Mucosa of descending colon (tissue), 3 donors: Measurements from ENCODE around the gene QKI. TPM values are rescaled to one million over a fixed set of nuclear protein-coding genes. Genes with fewer than 3 reads are reported as not detected.
"Not testable (repeated sequence)": the region's sequence is repeated elsewhere in the genome, so short reads cannot be mapped to it uniquely, and the experiment has no call there.

ENCODE experiments used
- ATAC-seq: fragments of 200-7000 bp; cut with Tn5 transposase; one replicate; pipeline ENCODE4 v1.9.1; 2020; ENCODE audit warnings: mild to moderate bottlenecking, moderate library complexity
- DNase-seq, 3 donors: peaks; one replicate each; pipeline ENCODE4 v3.0.0-alpha.2; 2020
- H3K36me3 ChIP-seq: fragments of 200-600 bp; one replicate; pipeline ENCODE4 v1.8.0; 2021; ENCODE audit warnings: low read depth, mild to moderate bottlenecking
- H3K4me1 ChIP-seq: fragments of 200-600 bp; one replicate; pipeline ENCODE4 v1.8.0; 2021; ENCODE audit warnings: low read depth, mild to moderate bottlenecking
- H3K4me3 ChIP-seq: fragments of 200-600 bp; one replicate; pipeline ENCODE4 v1.8.0; 2021; ENCODE audit warnings: mild to moderate bottlenecking
- H3K9me3 ChIP-seq: fragments of 200-600 bp; one replicate; pipeline ENCODE4 v1.8.0; 2021; ENCODE audit warnings: mild to moderate bottlenecking
- CTCF ChIP-seq: fragments of 200-600 bp; IDR thresholded peaks from one replicate; pipeline ENCODE4 v1.8.0; 2022; ENCODE audit warnings: antibody characterized with exemption, mild to moderate bottlenecking
- intact Hi-C, 2 donors: fragments of 100-400 bp; cut with DNase I in 1 of 2; cut with micrococcal nuclease in 1 of 2; formaldehyde crosslinking; loops; one replicate each; pipeline versions ENCODE4 v1.11.0 to v1.11.1; 2022; cut with DNase I, micrococcal nuclease
- total RNA-seq, 3 donors: library from RNA; stranded (reverse); fragmentation: NEBNext Ultra II Directional in 2 of 3; extraction: Animal tissue kit (Norgen Biotek cat#: 25700) in 2 of 3; gene quantifications; one replicate each; pipeline versions ENCODE4 v1.2.1 to v1.2.4, GENCODE V29; 2021 to 2023
- donor health status: DM: no; HTN: no; CAD: no; lungs with moderate emphysema.
- donor health status: DM: no; HTN: no; CAD: no.
- donor health status: DM: no; HTN: yes; CAD: no.

Gene QKI
- total RNA-seq, 3 donors from 2014 or later, result 11.3 to 129 (median 35.8) TPM

GRCh38 chr6:163586888-163587287, 172.4 kb downstream of the QKI start:
- no peaks in the 10 kb centered on the region for H3K4me1 ChIP-seq
- H3K9me3 ChIP-seq, result peaks cover 12% of the 10 kb centered on the region
- no peak for ATAC-seq
- H3K36me3 ChIP-seq, result no peaks in the 10 kb centered on the region
- DNase-seq, result no peak
- H3K4me3 ChIP-seq, result no peak overlapping the region
- no peak for TF ChIP-seq CTCF
- intact Hi-C loops, result no loop called here

- no peak for DNase-seq
- Histone ChIP-seq H3K9me3 (peaks cover 25% of the 10 kb centered on the region), H3K36me3 (no peaks in the 10 kb centered on the region), H3K4me1 (no peaks in the 10 kb centered on the region), H3K4me3 (no peak overlapping the region)
- intact Hi-C loops, result no loop called here
- TF ChIP-seq CTCF, result no peak
- ATAC-seq, result no peak
Observed at GRCh38 chr6:163588220-163588919, 173.9 kb downstream of the QKI start.

GRCh38 chr6:163589387-163589786, 174.9 kb downstream of the QKI start:
- Histone ChIP-seq H3K36me3 (no peaks in the 10 kb centered on the region), H3K9me3 (peaks cover 29% of the 10 kb centered on the region), H3K4me1 (no peaks in the 10 kb centered on the region), H3K4me3 (no peak overlapping the region)
- no peak for ATAC-seq
- intact Hi-C loops, result no loop called here
- TF ChIP-seq CTCF, result no peak
- DNase-seq, result no peak

- H3K4me1 ChIP-seq, H3K4me3 ChIP-seq, DNase-seq, intact Hi-C loops, H3K36me3 ChIP-seq, ATAC-seq: not testable (repeated sequence)
- H3K9me3 ChIP-seq, result peaks cover 29% of the 10 kb centered on the region
Observed at GRCh38 chr6:163590132-163590531, 175.6 kb downstream of the QKI start.

- TF ChIP-seq CTCF, result no peak
- no peaks in the 10 kb centered on the region for H3K4me1 ChIP-seq
- ATAC-seq (no peak), DNase-seq (no peak)
- peaks cover 29% of the 10 kb centered on the region for H3K9me3 ChIP-seq
- H3K4me3 ChIP-seq, result no peak overlapping the region
- H3K36me3 ChIP-seq, result no peaks in the 10 kb centered on the region
- intact Hi-C loops, result no loop called here
Observed at GRCh38 chr6:163592872-163593271, 178.4 kb downstream of the QKI start.

- Histone ChIP-seq H3K4me3 (no peak overlapping the region), H3K9me3 (peaks cover 18% of the 10 kb centered on the region), H3K4me1 (no peaks in the 10 kb centered on the region), H3K36me3 (no peaks in the 10 kb centered on the region)
- TF ChIP-seq CTCF, result no peak
- ATAC-seq (no peak), DNase-seq (no peak)
- intact Hi-C loops, result no loop called here
Observed at GRCh38 chr6:163596174-163596573, 181.7 kb downstream of the QKI start.
